Measurements from ENCODE around the gene GSTM3. TPM values are rescaled to one million over a fixed set of nuclear protein-coding genes. Genes with fewer than 3 reads are reported as not detected.
A peak's percentile ranks its signal among the peaks of the same experiment; 100 is the strongest.

Gene GSTM3
- total and polyA plus RNA-seq, 9 of the 15 experiments (the other 6 are each of a cell fraction or from before 2014, with no cell fraction given): 3.9 to 24.5 (median 9.4) TPM

DNA sequence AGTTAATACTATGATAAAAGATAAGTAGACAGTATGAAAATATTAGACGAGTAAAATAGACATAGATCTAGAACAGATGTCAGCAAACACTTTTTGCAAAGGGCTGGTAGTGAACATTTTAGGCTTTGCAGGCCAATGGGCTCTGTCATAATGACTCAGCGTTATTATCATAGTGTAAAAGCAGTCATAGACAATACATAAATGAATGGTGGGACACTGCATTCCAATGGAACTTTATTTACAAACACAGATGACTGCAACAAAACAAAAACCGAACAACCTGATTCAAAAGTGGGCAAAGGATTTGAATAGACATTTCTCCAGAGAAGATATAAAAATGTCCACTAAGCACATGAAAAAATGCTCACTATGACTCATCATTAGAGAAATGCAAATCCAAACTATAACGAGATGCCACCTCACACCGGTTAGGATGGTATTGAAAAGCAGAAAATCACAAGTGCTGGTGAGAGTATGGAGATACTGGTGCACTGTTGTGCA, 21.5 kb downstream of the GSTM3 start (continued):
- TF ChIP-seq, protein P1, sequence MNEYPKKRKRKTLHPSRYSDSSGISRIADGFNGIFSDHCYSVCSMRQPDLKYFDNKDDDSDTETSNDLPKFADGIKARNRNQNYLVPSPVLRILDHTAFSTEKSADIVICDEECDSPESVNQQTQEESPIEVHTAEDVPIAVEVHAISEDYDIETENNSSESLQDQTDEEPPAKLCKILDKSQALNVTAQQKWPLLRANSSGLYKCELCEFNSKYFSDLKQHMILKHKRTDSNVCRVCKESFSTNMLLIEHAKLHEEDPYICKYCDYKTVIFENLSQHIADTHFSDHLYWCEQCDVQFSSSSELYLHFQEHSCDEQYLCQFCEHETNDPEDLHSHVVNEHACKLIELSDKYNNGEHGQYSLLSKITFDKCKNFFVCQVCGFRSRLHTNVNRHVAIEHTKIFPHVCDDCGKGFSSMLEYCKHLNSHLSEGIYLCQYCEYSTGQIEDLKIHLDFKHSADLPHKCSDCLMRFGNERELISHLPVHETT (CRISPR knock-in tag; conservative IDR thresholded peaks at IDR 0.05 in 1 of 2, IDR thresholded peaks at IDR 0.05 in 1 of 2): peak in 1 of 2 experiments; percentile 70; a peak in 2 of 4 replicates
- TF ChIP-seq RBM22 (IDR thresholded peaks at IDR 0.05; ENCODE audit: low read depth, low read length, poor library complexity, severe bottlenecking) (no peak), GATAD2B (IDR thresholded peaks at IDR 0.05; ENCODE audit: borderline replicate concordance) (peak; percentile 82), PRMT5 (CRISPR knock-in tag; IDR thresholded peaks at IDR 0.05) (no peak), NCOR1 (IDR thresholded peaks at IDR 0.05) (0 out of 2 replicates have a peak, but pooled peaks have one; percentile 17), POLR3G (IDR thresholded peaks at IDR 0.05; ENCODE audit: extremely low read depth, insufficient read length, insufficient replicate concordance) (no peak), CBFA2T3 (IDR thresholded peaks at IDR 0.05) (peak; percentile 44; the same call in 1 of the 2 replicates), NR2F6 (CRISPR knock-in tag; IDR thresholded peaks at IDR 0.05) (no peak), ZNF444 (CRISPR knock-in tag; IDR thresholded peaks at IDR 0.05) (no peak), ARID1B (IDR thresholded peaks at IDR 0.05) (peak; percentile 84), TEAD1 (CRISPR knock-in tag; IDR thresholded peaks at IDR 0.05) (peak in 1 of 2 experiments; percentile 31; a peak in 1 of 4 replicates), SAP30 (IDR thresholded peaks at IDR 0.05; ENCODE audit: borderline replicate concordance, insufficient read depth, low read depth, low read length, poor library complexity, severe bottlenecking) (no peak), SIN3A (IDR thresholded peaks at IDR 0.05; ENCODE audit: borderline replicate concordance in 2 of 2, control insufficient read depth in 1 of 2, low read depth in 2 of 2, low read length in 2 of 2) (no peak), MBD2 (IDR thresholded peaks at IDR 0.05; ENCODE audit: borderline replicate concordance, low read depth) (no peak), CC2D1A (IDR thresholded peaks at IDR 0.05) (no peak), RCOR1 (IDR thresholded peaks at IDR 0.05; ENCODE audit: borderline replicate concordance in 1 of 2, low read depth in 2 of 2, low read length in 2 of 2) (peak in 1 of 2 experiments; percentile 49; a peak in 1 of 4 replicates), LCOR (CRISPR knock-in tag; IDR thresholded peaks at IDR 0.05) (no peak)
- TF ChIP-seq, protein P2, sequence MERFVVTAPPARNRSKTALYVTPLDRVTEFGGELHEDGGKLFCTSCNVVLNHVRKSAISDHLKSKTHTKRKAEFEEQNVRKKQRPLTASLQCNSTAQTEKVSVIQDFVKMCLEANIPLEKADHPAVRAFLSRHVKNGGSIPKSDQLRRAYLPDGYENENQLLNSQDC (CRISPR knock-in tag; IDR thresholded peaks at IDR 0.05): 0 out of 2 replicates have a peak, but pooled peaks have one; percentile 10
- TF ChIP-seq, protein P3, sequence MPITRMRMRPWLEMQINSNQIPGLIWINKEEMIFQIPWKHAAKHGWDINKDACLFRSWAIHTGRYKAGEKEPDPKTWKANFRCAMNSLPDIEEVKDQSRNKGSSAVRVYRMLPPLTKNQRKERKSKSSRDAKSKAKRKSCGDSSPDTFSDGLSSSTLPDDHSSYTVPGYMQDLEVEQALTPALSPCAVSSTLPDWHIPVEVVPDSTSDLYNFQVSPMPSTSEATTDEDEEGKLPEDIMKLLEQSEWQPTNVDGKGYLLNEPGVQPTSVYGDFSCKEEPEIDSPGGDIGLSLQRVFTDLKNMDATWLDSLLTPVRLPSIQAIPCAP (CRISPR knock-in tag; IDR thresholded peaks at IDR 0.05; ENCODE audit: borderline replicate concordance): no peak
- TF ChIP-seq, protein P4, sequence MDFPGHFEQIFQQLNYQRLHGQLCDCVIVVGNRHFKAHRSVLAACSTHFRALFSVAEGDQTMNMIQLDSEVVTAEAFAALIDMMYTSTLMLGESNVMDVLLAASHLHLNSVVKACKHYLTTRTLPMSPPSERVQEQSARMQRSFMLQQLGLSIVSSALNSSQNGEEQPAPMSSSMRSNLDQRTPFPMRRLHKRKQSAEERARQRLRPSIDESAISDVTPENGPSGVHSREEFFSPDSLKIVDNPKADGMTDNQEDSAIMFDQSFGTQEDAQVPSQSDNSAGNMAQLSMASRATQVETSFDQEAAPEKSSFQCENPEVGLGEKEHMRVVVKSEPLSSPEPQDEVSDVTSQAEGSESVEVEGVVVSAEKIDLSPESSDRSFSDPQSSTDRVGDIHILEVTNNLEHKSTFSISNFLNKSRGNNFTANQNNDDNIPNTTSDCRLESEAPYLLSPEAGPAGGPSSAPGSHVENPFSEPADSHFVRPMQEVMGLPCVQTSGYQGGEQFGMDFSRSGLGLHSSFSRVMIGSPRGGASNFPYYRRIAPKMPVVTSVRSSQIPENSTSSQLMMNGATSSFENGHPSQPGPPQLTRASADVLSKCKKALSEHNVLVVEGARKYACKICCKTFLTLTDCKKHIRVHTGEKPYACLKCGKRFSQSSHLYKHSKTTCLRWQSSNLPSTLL (IDR thresholded peaks at IDR 0.05): no peak
- TF ChIP-seq, protein P5, sequence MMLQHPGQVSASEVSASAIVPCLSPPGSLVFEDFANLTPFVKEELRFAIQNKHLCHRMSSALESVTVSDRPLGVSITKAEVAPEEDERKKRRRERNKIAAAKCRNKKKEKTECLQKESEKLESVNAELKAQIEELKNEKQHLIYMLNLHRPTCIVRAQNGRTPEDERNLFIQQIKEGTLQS (IDR thresholded peaks at IDR 0.05): peak; percentile 97
- TF ChIP-seq, protein P5 (CRISPR knock-in tag; conservative IDR thresholded peaks at IDR 0.05): peak; percentile 53; the same call in 1 of the 2 replicates
